Measurements from ENCODE around the gene DNAJC7. TPM values are rescaled to one million over a fixed set of nuclear protein-coding genes. Genes with fewer than 3 reads are reported as not detected.

DNAJC7 gene
- total and polyA plus RNA-seq, 4 donors, result 66.2 to 89.3 (median 83.0) TPM

DNA sequence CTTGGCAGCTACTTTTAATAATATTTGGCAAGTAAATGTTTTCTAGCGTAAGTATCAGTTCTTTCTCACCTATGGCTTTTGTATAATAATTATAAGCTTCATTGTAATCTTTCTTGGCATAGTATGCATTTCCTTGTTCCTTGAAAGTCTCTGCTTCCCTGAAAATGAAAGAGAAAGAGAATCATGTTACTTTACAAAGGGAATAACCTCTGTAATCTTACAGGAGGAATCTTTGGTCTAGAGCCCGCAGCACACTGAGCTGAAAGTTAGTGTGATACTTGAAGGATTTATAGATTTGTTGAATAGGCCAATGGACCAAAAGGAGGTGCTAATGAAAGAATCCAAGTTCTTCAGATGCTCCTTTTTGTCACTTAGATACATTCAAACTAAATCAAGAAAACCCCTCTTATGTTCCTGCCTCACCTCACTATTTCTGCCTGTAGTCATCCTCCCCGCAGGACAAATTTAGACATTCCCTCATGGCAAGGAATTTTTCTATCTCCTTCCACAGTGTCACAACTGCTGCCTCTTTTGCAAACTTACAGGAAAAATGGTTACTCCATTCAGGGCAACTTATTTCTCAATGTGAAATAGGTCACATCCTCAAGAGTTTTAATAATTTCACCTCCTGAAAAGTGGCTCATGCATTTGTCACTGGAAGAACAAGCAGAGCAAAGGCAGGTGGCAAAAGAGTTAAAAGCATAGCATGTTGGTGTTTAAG is 16.7 kb downstream of the DNAJC7 start:
- H3K4me1 ChIP-seq (ENCODE audit: control insufficient read depth in 5 of 5, insufficient read depth in 5 of 5, low read length in 5 of 5), result peaks cover 0 to 5% (median 0%) of the 10 kb centered on the region in 5 donors
- whole genome bisulfite sequencing, 2 donors, result 70 to 74% methylated on average over 3 of the region's 3 CpGs
- ATAC-seq (ENCODE audit: insufficient read depth, low FRiP score) (no peak), DNase-seq (no peak)
- H3K27ac ChIP-seq (ENCODE audit: low read depth in 1 of 2, low read length in 1 of 2), result peak overlapping the region in 1 of 2 donors; percentile 38
- no peaks in the 10 kb centered on the region for H3K27me3 ChIP-seq (ENCODE audit: control insufficient read depth in 3 of 3, insufficient read depth in 3 of 3, low read length in 2 of 3)
- peaks cover 30 to 52% (median 47%) of the 10 kb centered on the region in 4 donors for H3K36me3 ChIP-seq (ENCODE audit: control insufficient read depth in 4 of 4, insufficient read depth in 4 of 4, low read length in 4 of 4)
- no peaks in the 10 kb centered on the region for H3K9me3 ChIP-seq (ENCODE audit: control insufficient read depth in 4 of 4, insufficient read depth in 3 of 4, low read length in 3 of 4)
- TF ChIP-seq, protein P1, sequence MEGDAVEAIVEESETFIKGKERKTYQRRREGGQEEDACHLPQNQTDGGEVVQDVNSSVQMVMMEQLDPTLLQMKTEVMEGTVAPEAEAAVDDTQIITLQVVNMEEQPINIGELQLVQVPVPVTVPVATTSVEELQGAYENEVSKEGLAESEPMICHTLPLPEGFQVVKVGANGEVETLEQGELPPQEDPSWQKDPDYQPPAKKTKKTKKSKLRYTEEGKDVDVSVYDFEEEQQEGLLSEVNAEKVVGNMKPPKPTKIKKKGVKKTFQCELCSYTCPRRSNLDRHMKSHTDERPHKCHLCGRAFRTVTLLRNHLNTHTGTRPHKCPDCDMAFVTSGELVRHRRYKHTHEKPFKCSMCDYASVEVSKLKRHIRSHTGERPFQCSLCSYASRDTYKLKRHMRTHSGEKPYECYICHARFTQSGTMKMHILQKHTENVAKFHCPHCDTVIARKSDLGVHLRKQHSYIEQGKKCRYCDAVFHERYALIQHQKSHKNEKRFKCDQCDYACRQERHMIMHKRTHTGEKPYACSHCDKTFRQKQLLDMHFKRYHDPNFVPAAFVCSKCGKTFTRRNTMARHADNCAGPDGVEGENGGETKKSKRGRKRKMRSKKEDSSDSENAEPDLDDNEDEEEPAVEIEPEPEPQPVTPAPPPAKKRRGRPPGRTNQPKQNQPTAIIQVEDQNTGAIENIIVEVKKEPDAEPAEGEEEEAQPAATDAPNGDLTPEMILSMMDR (IDR thresholded peaks at IDR 0.05; ENCODE audit: control extremely low read depth, extremely low read depth), result no peak
- H3K9ac ChIP-seq (ENCODE audit: insufficient read depth in 1 of 2, low read length in 2 of 2), result no peak overlapping the region
- H3K4me3 ChIP-seq, result no peak overlapping the region

DNA sequence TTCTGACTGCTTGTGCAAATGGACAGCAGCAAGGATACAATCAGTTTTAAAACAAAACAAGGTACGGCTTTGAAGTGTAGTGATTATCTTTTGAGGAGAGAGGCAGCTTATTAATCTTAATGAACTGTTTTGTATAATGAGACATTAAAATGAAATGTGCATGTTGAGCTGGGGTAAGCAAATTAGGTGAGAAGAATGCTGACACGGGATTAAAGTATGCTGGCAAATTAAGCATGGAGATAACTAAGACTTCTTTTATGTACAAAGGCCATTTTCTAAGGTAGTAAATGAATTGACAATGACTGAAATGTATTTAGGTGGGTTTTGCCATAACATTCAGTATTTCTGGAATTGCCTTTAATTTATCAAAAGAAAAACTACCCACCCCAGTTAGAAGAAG is 18.7 kb downstream of the DNAJC7 start:
- Histone ChIP-seq H3K27ac (ENCODE audit: low read depth in 1 of 2, low read length in 1 of 2) (no peak overlapping the region), H3K9me3 (ENCODE audit: control insufficient read depth in 4 of 4, insufficient read depth in 3 of 4, low read length in 3 of 4) (no peaks in the 10 kb centered on the region), H3K4me3 (no peak overlapping the region), H3K36me3 (ENCODE audit: control insufficient read depth in 4 of 4, insufficient read depth in 4 of 4, low read length in 4 of 4) (peaks cover 34 to 63% (median 52%) of the 10 kb centered on the region in 4 donors), H3K4me1 (ENCODE audit: control insufficient read depth in 5 of 5, insufficient read depth in 5 of 5, low read length in 5 of 5) (no peaks in the 10 kb centered on the region), H3K9ac (ENCODE audit: insufficient read depth in 1 of 2, low read length in 2 of 2) (no peak overlapping the region), H3K27me3 (ENCODE audit: control insufficient read depth in 3 of 3, insufficient read depth in 3 of 3, low read length in 2 of 3) (no peaks in the 10 kb centered on the region)
- ATAC-seq (ENCODE audit: insufficient read depth, low FRiP score), result no peak
- DNase-seq, result no peak
- 37 to 46% methylated on average over 2 of the region's 2 CpGs for WGBS, 2 donors
- TF ChIP-seq, protein P1 (IDR thresholded peaks at IDR 0.05; ENCODE audit: control extremely low read depth, extremely low read depth), result no peak

DNA sequence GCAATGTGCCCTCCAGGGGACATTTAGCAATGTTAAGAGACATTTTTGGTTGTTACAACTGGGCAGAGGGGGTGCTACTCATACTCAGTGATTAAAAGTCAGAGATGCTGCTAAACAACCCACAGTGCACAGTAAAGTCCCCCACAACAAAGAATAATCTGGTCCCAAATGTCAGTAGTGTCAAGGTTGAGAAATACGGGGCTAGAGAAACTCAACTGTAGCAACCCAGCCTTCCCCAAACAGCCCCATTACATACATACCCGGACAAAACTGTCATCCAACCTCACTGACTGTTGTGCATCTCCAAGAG is 20.4 kb downstream of the DNAJC7 start:
- ATAC-seq (ENCODE audit: insufficient read depth, low FRiP score) (no peak), DNase-seq (no peak)
- Histone ChIP-seq H3K36me3 (ENCODE audit: control insufficient read depth in 4 of 4, insufficient read depth in 4 of 4, low read length in 4 of 4) (peaks cover 42 to 62% (median 48%) of the 10 kb centered on the region in 4 donors), H3K4me1 (ENCODE audit: control insufficient read depth in 5 of 5, insufficient read depth in 5 of 5, low read length in 5 of 5) (no peaks in the 10 kb centered on the region), H3K27ac (ENCODE audit: low read depth in 1 of 2, low read length in 1 of 2) (no peak overlapping the region), H3K9me3 (ENCODE audit: control insufficient read depth in 4 of 4, insufficient read depth in 3 of 4, low read length in 3 of 4) (no peaks in the 10 kb centered on the region), H3K9ac (ENCODE audit: insufficient read depth in 1 of 2, low read length in 2 of 2) (no peak overlapping the region), H3K4me3 (no peak overlapping the region), H3K27me3 (ENCODE audit: control insufficient read depth in 3 of 3, insufficient read depth in 3 of 3, low read length in 2 of 3) (no peaks in the 10 kb centered on the region)
- 87 to 93% methylated on average over 2 of the region's 2 CpGs for WGBS, 2 donors
- TF ChIP-seq, protein P1 (IDR thresholded peaks at IDR 0.05; ENCODE audit: control extremely low read depth, extremely low read depth), result no peak

DNA sequence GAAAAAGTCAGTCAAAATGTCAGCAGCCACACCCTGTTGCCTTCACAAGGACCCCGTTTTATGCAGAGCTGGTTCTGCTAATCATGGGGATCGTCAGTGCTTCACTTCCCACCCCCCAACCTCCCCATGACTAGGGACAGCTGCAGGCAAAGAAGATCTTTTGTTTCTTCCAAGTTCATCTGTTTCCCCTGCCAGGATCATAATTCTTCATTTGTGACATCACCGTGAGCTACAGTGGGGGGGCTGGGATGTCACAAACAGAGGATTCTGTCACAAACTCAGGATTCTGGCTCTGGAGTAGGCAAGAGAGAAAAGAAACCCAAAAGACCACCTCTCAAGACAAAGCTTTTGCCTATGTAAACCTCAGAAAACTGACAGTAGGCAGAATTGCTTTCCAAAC is 24.7 kb downstream of the DNAJC7 start:
- ATAC-seq (ENCODE audit: insufficient read depth, low FRiP score) (no peak), DNase-seq (no peak)

More for the DNA sequence above, 24.7 kb downstream of the DNAJC7 start:
- Histone ChIP-seq H3K36me3 (ENCODE audit: control insufficient read depth in 4 of 4, insufficient read depth in 4 of 4, low read length in 4 of 4) (peaks cover 47 to 68% (median 57%) of the 10 kb centered on the region in 4 donors), H3K4me1 (ENCODE audit: control insufficient read depth in 5 of 5, insufficient read depth in 5 of 5, low read length in 5 of 5) (peaks cover 0 to under 1% (median 0%) of the 10 kb centered on the region in 5 donors), H3K27ac (ENCODE audit: low read depth in 1 of 2, low read length in 1 of 2) (no peak overlapping the region), H3K4me3 (no peak overlapping the region), H3K9me3 (ENCODE audit: control insufficient read depth in 4 of 4, insufficient read depth in 3 of 4, low read length in 3 of 4) (no peaks in the 10 kb centered on the region), H3K27me3 (ENCODE audit: control insufficient read depth in 3 of 3, insufficient read depth in 3 of 3, low read length in 2 of 3) (no peaks in the 10 kb centered on the region), H3K9ac (ENCODE audit: insufficient read depth in 1 of 2, low read length in 2 of 2) (no peak overlapping the region)
- TF ChIP-seq, protein P1 (IDR thresholded peaks at IDR 0.05; ENCODE audit: control extremely low read depth, extremely low read depth), result no peak
- WGBS, 2 donors, result 90 to 94% methylated on average over 3 of the region's 3 CpGs

Data from lung (tissue), 12 donors.